Stimulated activated CD4-positive, alpha-beta T cell treated with anti-CD3 and anti-CD28 coated beads, Interleukin-4, amount 100 ng/mL, for 1 hour (primary cell): Measurements from ENCODE around the gene PTTG1.
A peak's percentile ranks its signal among the peaks of the same experiment; 100 is the strongest.

ENCODE experiments used
- DNase-seq: peaks from one replicate; pipeline ENCODE4 v3.0.0-alpha.2; 2020

Gene PTTG1

DNA sequence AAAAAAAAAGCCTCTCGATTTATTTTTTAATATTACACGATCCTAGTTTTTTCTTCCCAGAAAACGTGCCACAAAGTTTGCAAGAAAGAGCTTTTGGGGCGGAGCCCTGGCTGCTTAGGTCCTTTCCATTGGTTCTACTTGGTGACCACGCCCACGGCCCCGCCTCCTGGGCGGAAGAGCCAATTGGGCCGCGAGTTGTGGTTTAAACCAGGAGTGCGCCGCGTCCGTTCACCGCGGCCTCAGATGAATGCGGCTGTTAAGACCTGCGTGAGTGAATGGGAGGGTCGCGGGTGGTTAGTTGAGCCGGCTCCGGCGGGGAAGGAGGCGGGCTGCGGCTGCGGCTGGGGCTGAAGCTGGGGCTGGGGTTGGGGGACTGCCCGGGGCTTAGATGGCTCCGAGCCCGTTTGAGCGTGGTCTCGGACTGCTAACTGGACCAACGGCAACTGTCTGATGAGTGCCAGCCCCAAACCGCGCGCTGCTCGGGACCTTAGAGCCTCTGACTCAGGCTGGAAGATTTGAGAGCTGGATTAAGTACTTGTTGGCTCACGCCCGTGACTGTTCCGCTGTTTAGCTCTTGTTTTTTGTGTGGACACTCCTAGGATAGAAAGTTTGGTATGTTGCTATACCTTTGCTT is at the start of gene PTTG1:
PTTG1 (plus strand) TSS at position 231 of the 634 bp plus-strand sequence. CDS start 458 bp downstream, outside the sequence.
- peak; percentile 93 for DNase-seq

DNA sequence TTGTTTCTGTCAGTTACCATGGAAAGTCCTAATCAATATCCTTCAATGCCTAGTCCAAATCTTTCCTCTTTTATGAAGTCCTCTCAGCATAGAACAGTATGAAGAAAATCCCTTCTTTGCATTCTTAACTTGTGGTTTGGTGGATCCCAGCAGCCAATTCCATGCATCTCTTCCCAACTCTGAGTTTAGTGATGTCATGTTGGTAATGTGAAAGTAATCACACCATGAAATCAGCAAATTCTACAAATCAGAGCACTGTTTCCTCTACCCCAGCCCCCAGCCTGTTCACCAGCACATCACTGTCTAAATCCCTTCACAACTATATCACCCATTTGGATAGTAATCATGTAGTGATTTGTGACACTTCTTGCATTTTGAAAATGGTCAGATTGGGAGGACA is 46.5 kb upstream of the PTTG1 start:
- no peak for DNase-seq

DNA sequence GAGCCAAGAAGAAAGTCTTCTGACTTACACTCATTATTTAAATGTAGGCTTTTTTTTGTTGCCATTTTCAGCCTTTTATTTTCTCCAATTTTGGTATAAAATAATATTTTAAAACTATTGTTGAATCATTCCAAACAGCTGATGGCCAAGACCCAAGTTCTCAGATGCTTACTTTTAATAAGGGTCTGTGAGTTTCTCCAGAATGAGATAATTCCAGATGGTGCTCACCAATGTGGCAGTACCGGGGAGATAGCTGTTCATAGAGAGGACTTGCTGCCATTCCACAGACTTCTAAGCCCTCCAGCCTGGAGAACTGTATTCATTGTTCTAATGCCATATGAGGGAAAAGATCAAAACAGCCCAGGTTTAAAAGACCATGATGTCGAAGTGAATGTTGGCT is 46.0 kb upstream of the PTTG1 start:
- DNase-seq: no peak

DNA sequence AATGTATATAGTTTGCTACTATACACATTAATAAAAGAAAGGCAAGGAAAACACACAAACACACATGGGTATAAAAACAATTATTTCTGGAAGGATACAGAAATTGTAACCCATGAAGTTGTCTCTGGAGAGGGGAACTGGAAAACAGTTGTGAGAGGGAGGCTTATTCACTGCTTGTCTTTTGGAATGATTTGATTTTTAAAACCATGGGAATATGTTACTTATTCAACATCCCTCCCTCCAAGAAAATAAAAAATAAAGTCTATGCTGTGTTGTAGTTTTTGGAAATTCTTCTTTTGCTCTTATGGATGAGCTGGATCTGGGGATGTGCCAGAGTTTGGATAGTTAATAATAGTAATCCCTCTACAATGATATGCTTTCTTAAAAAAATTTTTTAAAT is 45.2 kb upstream of the PTTG1 start:
- no peak for DNase-seq

DNA sequence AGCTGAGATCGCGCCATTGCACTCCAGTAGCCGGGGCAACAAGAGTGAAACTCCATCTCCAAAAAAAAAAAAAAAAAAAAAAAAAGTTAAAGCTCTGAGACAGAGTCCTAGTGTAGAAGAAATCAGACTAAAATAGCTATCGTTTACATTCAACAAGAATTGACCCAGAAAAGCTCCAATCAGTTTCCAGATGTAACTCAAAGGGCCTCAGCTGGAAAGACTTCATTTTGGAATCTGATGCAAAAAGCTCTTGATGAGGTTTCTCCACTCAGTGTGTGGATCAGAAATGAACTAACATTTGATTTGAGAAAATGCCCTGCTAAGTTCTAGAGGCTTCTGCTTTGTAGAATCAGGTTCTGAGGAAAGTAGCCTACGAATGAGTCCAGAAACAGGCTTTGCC is 44.0 kb upstream of the PTTG1 start:
- DNase-seq: no peak

DNA sequence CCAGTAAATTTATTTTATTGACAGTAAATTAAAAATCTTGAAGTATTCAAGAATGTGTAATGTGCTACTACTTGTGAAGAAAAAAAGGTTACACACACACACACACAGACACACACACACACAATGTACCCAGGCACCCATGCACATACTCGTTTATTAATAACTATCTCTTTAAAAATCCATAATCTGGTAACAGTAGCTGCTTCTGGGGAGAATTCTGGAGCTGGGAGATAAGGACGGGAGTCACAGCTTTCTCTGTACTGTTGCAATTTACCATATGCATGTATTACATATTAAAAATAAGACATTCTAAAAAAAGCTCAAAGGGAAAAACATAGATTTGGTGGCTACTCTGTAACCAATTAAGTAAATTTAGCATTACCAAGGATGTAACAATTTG is 43.3 kb upstream of the PTTG1 start:
- no peak for DNase-seq

DNA sequence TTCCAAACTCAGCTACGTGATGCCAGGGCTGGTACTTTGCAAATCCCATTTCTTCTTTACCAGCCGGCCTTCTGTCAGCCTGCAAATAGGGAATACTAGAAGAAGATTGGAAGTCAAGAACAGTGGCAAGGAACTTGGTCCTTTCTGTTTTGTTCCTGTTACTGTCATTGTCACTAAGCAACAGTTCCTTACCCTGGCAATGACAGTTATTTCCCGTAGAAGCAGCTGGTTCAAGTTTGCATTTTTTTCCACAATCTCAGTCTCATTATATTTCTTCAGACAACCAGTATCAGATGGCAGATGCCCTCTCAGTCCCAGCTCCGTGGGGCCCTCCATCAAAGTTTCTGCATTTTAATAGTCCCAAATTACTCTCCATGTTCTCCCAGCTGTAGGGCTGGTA is 42.1 kb upstream of the PTTG1 start:
- no peak for DNase-seq

DNA sequence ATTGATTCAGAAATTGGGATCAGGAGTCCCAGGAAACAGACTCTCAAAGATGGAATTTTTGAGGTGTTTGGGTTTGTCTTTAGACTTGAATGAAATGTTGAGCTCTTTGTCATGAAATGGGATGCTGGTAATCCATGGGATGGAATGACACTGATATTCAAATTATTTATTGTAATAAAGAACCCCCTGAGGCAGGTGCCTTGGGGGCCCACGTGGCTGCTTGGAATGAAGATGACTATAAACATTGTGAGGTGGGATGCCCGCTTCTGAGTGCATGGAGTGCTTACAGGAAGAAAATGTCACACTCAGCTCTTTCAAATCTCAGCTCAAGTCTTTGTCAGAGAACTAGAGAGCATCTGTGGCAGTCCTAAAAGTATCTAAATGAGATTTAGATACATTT is 41.6 kb upstream of the PTTG1 start:
- no peak for DNase-seq

DNA sequence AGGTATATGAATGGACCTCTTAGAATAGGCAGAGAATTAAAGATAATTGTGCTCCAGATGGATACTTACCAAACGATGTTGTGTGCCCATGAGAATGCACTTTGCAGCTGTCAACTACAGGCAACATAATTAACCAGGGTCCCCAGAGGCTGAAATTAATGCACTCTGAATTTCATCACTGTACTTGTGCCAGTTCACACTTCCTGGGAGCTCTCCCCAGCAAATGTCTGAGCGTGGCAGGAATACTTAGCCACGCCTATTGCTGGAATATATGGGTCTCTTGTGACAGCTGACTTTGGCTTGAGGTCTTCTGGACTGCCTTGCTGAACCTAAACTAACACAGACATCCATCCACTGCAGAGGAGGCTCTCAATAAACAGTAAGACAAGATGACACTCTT is 39.3 kb upstream of the PTTG1 start:
- no peak for DNase-seq

DNA sequence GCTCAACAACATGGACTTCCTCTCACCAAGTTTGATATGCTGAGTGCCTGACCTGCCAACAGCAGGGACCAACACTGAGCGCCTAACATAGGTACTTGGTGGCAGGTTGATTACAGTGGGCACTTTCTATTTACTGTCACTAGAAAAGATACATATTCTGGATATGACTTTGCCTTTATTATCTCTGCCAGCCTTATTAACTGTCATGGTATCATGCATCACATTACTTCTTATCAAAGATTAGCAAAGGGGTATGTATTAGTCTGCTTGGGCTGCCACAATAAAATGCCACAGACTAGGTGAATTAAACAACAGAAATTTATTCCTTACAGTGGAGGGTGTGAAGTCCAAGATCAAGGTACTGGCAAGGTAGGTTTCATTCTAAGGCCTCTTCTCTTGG is 37.0 kb upstream of the PTTG1 start:
- DNase-seq: no peak

DNA sequence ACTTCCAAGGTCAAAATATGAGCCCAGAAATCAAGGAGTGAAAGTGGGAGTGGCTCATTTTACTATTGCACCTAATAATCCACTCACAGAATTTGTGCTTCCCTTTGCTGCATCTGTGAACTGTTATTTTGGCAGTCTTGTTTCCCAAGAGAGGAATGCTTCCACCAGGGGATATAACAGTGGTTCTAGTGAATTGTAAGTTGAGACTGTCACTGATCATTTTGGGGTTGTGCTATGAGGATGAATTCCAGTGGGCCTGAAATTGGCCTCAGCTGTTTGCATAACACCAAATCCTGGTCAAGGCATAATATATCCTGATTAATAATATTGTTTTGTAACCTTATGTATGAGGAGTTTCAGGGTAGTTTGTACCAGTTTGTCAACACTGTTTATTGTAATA is 36.2 kb upstream of the PTTG1 start:
- DNase-seq: no peak

DNA sequence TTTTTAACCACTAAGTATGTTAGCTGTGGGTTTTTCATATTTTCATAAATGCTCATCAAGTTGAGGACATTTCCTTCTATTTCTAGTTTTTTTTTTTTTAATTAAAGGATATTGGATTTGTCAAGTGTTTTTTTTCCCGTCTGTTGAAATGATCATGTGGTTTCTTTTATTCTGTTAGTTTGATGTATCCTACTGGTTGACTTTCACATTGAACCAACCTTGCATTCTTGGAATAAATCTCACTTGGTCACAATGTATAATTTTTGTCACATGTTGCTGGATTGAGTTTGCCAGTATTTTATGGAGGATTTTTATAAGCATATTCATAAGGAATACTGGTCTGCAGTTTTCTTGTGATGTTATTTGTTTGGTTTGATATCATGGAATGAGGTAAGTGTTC is 34.2 kb upstream of the PTTG1 start:
- no peak for DNase-seq

DNA sequence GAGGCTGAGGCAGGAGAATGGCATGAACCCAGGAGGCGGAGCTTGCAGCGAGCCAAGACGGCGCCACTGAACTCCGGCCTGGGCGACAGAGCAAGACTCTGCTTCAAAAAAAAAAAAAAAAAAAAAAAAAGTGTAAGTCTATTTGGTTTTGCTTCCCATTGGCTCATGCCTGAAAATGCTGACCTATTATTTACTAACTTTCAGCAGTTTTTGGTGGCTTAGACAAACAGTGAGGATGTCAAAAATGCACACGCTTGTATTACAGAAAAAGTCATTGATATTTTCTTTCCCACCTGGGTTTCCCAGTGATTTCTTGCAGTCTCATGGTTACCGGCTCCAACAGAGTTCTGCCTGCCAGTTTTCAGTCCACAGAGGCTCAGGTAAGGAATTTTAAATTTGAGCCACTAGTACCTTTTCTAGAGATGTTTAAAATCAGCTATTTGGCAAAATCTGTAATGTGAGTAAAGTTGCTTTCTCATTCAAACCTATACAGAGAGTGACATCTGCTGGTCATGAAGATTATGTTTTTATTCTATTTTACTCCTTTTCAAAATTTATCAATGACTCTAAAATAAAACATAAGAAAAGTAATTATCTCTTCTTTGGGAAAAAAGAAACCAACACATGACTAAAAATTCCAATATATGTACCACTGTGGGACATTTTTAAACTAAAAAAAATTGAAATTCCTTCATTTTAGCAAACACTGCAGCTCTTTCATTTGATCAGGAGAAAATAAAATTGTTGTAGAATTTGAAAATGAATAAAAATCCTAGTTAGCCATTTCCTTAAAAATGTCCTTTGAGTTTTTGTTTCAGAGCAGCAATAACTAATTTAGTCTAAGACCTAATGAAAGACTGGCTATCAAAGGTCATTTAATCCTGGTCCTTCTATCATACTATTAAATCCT is 30.6 kb upstream of the PTTG1 start:
- DNase-seq: no peak

DNA sequence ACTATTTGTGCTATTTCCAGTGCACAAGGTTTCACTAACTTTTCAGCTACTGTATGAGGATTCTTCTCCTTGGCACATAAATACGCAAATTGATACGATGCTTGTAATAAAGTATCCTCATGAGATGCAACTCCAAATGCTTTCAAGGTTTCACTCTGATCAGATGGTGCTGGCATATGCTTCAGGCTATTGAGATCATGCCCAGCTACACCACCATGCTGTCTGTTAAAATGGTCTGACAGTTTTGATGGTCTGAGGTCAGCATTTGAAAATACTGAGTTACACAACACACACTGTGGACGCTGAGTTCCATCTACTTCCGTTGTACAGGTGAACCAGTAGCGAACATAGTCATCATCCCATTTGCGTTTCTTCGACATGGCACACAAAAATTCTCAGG is 26.5 kb upstream of the PTTG1 start:
- no peak for DNase-seq

DNA sequence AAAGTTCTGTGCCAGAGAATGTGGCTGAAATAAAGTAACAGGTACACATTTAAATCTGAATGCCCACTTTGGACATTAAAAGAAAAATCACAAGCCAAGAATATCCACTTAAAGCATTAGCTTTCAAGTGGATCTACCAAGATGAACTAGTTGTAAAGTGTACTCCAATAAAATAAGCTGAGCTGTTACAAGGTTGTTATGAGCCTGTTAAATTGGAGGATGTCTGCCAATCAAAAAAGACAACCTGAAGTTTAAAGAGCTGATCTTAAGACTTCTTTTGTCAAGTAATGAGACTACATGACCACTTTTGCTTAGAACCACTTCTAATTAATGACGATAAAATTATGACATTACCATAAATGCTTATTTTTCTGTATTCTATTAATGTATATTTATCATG is 24.2 kb upstream of the PTTG1 start:
- no peak for DNase-seq

DNA sequence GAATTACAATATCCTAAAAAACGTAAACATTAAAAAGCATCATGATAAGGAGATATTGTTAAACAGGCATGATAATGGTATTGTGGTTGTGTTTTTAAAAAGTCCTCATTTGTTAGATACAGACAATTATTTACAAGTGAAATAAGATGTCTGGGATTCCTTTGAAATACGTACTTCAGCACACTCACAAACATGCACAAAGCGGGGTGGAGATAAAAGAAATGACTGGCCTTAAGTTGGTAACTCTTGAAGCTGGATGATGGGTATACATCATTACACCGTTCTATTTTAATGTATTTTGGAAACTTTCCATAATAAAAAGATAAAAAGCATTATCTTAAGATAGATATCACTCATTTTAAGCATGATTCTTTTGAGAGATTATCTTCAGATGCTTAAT is 22.8 kb upstream of the PTTG1 start:
- DNase-seq: no peak

DNA sequence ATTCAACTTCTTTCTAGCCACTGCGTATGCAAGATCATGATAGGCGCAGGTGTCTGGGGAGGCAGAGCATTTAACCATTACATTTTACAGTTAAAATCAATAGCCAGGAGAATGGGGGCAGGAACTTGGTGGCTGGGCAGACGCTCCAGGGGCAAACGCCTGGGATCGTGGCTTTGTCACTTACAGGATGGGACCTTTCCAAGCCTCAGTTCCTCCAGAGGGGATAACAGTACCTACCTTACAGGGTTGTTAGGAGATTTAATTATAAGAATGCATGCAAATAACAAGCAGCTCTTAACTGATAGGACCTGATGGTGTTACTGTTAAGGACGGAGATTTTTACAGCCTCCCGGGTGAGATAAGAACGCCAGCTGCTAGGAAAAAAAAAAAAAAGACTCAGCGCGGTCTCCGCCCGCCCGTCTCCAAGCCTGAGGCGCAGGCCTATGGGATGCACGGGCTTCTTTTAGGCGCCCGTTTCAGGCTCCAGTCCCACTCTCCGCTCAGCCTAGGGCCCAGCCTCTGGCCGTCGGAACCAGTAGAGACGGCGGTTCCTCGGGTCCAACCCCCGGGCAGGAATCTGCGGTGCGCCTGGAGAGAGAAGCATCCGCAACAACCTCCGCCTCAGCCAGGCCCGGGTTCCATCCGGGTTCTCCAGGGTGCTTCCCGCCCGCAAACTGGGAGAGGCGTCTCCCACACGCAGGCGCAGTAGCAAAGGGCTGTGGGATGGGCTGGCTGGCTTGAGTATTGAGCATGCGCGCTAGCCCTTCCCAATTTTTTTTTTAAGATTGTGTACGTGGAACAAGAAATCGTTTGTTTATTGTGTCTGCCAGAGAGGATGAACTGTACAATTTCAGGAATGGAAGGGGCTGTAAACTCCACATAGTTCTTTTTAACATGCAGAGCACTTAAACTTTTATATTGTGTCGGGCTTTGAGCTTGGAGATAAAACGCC is 22.0 kb upstream of the PTTG1 start, which contains the start of gene FAM200C:
FAM200C (minus strand) TSS at position 653 of the 952 bp plus-strand sequence. CDS start 4,564 bp downstream, outside the sequence.
- peak; percentile 66 for DNase-seq

DNA sequence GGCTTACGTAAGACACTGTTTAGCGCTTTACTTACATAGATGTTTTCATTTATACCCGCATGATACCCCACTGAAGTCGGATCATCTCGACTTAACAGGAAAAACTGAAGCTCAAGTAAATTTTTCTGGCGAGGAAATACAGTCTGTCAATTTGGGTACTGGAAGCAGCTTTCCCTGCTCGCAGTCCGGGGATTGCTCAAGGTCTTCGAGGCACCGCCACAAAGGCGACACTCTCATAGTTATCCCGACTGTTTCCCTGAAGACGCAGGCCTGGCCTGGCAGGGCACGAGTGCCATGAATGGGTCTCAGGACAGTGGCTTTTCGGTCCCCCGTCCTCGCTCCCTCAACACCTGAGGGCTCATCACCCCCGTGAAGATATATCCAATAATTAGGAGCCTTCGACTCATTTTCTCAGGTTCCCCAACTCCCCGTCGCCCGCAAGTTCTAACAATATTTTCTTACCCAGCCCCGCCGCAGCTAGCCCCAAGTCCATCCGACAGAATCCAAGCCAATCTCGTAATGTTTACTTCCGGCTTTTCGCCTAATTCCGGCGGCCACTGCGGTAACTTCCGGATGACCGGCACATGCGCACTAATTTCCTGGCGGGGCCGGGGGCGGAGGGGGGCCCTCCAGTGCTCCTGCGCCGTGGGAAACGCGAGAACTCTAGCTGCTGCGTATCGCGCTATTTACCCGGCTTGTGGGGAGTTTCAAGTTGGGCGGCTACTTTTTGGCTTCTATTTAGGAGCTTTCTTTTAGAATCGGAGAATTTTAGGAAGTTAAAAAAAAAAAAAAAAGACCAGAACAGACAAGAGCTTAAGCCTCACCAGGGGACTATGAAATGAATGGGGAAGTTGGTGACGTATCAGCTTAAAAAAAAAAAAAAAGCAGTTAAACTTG is 2.8 kb upstream of the PTTG1 start, which contains the start of gene SLU7:
SLU7 (minus strand) TSS at position 521 of the 897 bp plus-strand sequence. CDS start 3,787 bp downstream, outside the sequence.
- DNase-seq: peak; percentile 93

DNA sequence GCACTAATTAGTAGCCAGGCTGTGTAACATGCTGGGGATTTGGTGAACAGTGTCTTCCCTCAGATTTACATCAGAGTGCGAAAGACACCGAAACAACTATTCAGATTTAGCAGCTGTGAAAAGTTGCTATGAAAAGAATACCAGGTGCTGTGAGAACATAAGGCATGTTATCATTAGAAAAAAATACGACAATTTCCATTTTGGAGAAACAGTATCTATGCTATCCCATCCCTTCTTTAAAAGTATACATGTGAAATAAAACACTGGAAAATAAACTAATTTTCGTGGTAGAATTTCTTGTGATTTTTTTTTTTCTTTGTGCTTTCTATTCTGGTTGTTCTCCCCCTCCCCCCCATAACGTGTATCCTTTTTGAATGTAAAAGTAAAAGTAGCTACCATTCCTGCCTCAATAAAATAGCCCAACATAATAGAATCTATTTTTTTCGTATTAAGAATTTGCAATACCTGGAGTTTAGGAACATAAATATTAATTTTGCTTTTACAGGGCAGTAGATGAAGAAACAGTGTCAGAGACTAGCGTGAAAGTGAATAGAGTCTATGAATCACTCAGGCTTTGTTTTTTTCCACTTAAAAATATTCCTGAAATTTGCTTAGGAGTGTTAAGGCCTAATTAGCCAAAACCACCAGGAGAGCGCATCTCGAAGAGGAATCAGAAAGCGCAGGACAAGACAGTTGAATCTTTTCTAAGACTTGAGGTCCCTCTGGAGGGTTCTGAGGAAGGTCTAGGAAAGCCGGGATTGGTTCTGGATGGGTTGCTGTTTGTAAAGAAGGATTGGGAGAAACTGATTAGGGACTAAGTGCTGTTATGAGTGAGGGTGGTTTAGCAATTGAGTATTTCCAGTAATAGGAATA is 2.0 kb upstream of the PTTG1 start:
- DNase-seq: no peak

DNA sequence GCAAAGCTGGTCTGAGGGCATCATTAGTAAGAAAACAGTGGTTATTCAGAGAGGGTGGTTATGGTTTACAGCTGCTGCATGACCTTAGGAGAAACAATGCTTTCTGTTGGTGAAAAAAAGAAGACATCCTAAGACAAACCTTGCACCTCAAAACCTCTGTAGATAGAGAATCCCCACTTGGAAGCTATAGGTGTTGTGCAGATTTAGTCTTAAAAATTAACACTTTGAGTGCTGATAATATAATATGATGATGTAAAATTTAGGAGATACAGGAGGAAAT is 1.4 kb upstream of the PTTG1 start:
- no peak for DNase-seq

DNA sequence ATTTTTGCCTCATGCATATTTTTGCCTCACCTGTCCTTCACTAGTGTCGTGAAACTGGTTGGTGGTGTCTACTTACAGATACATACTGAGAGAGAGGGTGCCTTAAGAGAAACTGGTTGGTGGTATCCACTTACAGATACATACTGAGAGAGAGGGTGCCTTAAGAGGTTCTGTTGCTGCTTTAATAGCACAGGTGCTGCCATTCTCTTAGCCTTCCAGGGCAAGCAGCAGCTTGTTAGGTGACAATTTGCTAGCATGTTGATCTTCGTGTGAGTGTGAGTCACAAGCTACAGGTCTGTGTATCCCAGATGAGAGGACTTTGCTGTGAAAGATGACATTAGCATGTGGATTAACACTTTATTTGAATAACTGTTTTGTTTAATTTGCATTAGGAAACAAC is 1.4 kb downstream of the PTTG1 start:
- DNase-seq: no peak
